Prostate gland (tissue), 1 donor: ENCODE measurements around the gene GALNT6.

ENCODE experiments used
- POLR2A ChIP-seq: fragments of 450-650 bp; IDR thresholded peaks from one replicate; pipeline ENCODE4 v1.6.1; 2016; ENCODE audit warnings: antibody characterized with exemption, mild to moderate bottlenecking
- POLR2AphosphoS5 ChIP-seq: sonication (generic); formaldehyde crosslinking; IDR thresholded peaks from one replicate; pipeline ENCODE4 v1.6.1; 2017; ENCODE audit warnings: antibody characterized with exemption

DNA sequence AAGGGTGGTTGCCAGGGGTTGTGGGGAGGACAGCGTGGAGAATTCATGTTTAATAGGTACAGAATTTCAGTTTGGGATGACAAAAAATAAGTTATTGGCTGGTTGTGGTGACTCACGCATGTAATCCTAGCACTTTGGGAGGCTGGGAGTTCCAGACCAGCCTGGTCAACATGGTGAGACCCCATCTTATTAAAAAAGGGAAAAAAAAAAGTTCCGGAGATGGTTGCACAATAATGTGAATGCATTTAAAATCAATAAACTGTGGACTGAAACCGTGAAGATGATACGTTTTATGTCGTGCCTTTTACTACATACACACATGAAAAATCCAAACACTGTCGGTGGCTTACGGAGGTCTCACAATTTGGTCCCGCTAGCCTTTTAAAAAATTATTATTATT, 20.5 kb downstream of the GALNT6 start:
- TF ChIP-seq POLR2AphosphoS5 (no peak), POLR2A (no peak)
